Mesothelial cell of epicardium (in vitro differentiated cells): ENCODE measurements around the gene HDDC3. TPM values are rescaled to one million over a fixed set of nuclear protein-coding genes. Genes with fewer than 3 reads are reported as not detected.
A peak's percentile ranks its signal among the peaks of the same experiment; 100 is the strongest.
"Not testable (repeated sequence)": the region's sequence is repeated elsewhere in the genome, so short reads cannot be mapped to it uniquely, and the experiment has no call there.

Source experiments
- DNase-seq, 2 experiments: peaks; one replicate each; pipeline ENCODE4 v3.0.0; 2021; ENCODE audit warnings: low spot score in 2 of 2; ENCODE audit not compliant: unreplicated experiment in 2 of 2
- H3K27ac Mint-ChIP-seq: 2 replicates; pipeline ENCODE4 v1.8.0; 2021; ENCODE audit warnings: mixed read lengths
- H3K27me3 Mint-ChIP-seq: 2 replicates; pipeline ENCODE4 v1.8.0; 2021; ENCODE audit warnings: low read depth, mixed read lengths
- H3K36me3 Mint-ChIP-seq: 2 replicates; pipeline ENCODE4 v1.8.0; 2021; ENCODE audit warnings: mixed read lengths
- H3K4me1 Mint-ChIP-seq: 2 replicates; pipeline ENCODE4 v1.8.0; 2021; ENCODE audit warnings: mixed read lengths
- H3K4me3 Mint-ChIP-seq: 2 replicates; pipeline ENCODE4 v1.8.0; 2021; ENCODE audit warnings: mild to moderate bottlenecking, moderate library complexity, mixed read lengths
- H3K9me3 Mint-ChIP-seq: 2 replicates; pipeline ENCODE4 v1.8.0; 2021; ENCODE audit warnings: mixed read lengths
- total RNA-seq: library from RNA; stranded (reverse); gene quantifications from 3 replicates; pipeline ENCODE4 v1.2.1, GENCODE V29; 2021
- TF ChIP-seq, protein P1 (sequence below): fragments of 200-600 bp; sonication (generic); IDR thresholded peaks from one replicate; pipeline ENCODE4 v1.5.0; 2021; ENCODE audit warnings: antibody characterized with exemption; ENCODE audit not compliant: unreplicated experiment

HDDC3 gene
- total RNA-seq, 1 donor from 2014 or later = 11.9 TPM

DNA sequence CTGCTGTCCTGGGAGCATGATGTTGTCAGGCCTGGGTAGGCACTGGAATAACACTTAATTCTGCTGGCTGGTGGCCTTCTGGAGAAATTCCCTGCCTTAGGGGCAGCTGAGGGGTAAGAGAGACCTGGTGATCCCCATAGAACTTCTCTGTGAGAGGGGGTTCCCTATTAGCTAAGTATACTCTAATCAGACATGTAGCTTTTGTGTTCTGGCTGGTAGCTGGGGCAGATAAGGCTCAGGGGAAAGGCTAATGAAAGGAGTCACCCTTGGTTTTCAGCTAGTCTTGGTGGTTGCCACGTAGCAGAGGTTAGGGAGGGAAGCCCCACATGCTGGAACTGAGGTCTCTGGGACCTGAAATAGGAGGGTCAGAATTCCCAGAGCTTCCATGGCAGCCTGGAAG, 952 bp upstream of the HDDC3 start:
- H3K4me3 Mint-ChIP-seq = no peak overlapping the region
- no peak overlapping the region for H3K27ac Mint-ChIP-seq
- H3K27me3 Mint-ChIP-seq = no peaks in the 10 kb centered on the region
- H3K36me3 Mint-ChIP-seq = peaks cover 6% of the 10 kb centered on the region
- H3K9me3 Mint-ChIP-seq = no peaks in the 10 kb centered on the region
- DNase-seq = no peak
- H3K4me1 Mint-ChIP-seq = peaks cover 27% of the 10 kb centered on the region
- TF ChIP-seq, protein P1, sequence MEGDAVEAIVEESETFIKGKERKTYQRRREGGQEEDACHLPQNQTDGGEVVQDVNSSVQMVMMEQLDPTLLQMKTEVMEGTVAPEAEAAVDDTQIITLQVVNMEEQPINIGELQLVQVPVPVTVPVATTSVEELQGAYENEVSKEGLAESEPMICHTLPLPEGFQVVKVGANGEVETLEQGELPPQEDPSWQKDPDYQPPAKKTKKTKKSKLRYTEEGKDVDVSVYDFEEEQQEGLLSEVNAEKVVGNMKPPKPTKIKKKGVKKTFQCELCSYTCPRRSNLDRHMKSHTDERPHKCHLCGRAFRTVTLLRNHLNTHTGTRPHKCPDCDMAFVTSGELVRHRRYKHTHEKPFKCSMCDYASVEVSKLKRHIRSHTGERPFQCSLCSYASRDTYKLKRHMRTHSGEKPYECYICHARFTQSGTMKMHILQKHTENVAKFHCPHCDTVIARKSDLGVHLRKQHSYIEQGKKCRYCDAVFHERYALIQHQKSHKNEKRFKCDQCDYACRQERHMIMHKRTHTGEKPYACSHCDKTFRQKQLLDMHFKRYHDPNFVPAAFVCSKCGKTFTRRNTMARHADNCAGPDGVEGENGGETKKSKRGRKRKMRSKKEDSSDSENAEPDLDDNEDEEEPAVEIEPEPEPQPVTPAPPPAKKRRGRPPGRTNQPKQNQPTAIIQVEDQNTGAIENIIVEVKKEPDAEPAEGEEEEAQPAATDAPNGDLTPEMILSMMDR = no peak

DNA sequence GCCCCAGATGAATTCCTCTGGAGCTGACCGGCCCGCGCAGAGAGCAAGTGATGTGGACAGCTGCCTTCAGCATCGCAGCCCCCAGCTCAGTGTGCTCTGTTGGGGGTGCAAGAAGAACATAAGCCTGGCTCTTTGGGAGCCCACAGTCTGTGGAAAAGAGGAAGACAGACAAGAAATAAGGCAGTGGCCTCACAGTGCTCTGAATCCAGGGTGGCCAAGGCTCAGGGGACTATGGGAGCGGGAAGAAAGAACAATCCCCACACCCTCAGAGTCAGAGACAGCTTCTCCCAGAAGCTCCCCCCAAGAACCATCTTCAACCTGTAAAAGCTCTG, 277 bp upstream of the HDDC3 start:
- peak overlapping the region; percentile 93 for H3K4me3 Mint-ChIP-seq
- no peaks in the 10 kb centered on the region for H3K9me3 Mint-ChIP-seq
- H3K27me3 Mint-ChIP-seq = no peaks in the 10 kb centered on the region
- H3K36me3 Mint-ChIP-seq = peaks cover 5% of the 10 kb centered on the region
- peak overlapping the region; percentile 67 for H3K27ac Mint-ChIP-seq
- DNase-seq = no peak
- peaks cover 27% of the 10 kb centered on the region for H3K4me1 Mint-ChIP-seq
- TF ChIP-seq, protein P1 = no peak

DNA sequence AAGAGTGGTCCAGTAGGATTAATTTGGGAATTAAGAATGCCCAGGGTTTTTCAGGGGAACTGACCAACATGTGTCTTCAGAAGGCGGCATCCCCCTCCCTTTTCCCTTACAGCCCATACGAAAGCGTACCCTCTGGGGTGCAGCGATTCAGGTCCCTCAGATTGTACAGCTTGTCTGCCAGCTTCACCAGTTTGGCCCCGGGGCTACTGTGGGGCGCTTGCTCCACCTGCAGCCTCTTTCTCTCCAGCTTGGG, 848 bp downstream of the HDDC3 start:
- TF ChIP-seq, protein P1 = no peak
- peaks cover 2% of the 10 kb centered on the region for H3K36me3 Mint-ChIP-seq
- peak overlapping the region; percentile 93 for H3K4me3 Mint-ChIP-seq
- H3K9me3 Mint-ChIP-seq = no peaks in the 10 kb centered on the region
- no peak for DNase-seq
- peak overlapping the region; percentile 88 for H3K27ac Mint-ChIP-seq
- H3K4me1 Mint-ChIP-seq = peaks cover 24% of the 10 kb centered on the region
- no peaks in the 10 kb centered on the region for H3K27me3 Mint-ChIP-seq

DNA sequence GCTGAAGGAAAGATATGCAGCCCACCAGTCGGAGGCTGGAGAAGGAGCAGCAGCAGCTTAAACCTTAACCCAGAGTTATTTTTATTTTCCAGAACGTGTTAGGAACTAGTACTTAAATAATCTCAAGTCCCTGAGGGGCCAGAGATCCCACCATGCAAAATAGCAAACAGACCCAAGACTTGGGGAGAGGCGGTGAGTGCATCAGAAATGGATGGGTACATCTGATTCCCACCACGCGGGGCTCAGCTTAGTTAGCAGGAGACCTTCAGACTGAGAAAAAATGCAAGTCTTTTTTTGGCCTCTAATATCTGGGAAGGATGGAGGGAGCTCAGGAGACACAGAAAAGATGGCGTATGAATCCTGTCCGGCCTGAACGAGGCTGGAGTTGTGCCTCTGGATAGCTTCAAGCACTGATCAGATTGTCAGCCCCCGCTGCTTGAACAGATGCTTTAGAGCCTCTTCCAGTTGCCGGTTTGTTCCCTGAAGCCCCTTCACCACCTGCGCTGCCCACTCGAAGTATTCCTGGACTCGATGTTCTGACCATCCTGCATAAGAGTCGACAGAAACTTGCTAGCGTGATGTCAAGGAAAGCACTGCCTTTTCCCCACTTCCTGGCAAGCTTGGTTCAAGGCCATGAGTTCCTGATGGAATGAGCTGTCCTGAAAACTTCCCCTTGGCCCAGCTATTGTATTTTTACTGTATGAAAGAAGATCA, 1.3 kb downstream of the HDDC3 start:
- Mint-ChIP-seq H3K36me3 (no peaks in the 10 kb centered on the region), H3K4me3 (peak overlapping the region; percentile 93), H3K27me3 (no peaks in the 10 kb centered on the region), H3K27ac (peak overlapping the region; percentile 54), H3K9me3 (no peaks in the 10 kb centered on the region), H3K4me1 (peaks cover 19% of the 10 kb centered on the region)
- TF ChIP-seq, protein P1 = no peak
- no peak for DNase-seq

DNA sequence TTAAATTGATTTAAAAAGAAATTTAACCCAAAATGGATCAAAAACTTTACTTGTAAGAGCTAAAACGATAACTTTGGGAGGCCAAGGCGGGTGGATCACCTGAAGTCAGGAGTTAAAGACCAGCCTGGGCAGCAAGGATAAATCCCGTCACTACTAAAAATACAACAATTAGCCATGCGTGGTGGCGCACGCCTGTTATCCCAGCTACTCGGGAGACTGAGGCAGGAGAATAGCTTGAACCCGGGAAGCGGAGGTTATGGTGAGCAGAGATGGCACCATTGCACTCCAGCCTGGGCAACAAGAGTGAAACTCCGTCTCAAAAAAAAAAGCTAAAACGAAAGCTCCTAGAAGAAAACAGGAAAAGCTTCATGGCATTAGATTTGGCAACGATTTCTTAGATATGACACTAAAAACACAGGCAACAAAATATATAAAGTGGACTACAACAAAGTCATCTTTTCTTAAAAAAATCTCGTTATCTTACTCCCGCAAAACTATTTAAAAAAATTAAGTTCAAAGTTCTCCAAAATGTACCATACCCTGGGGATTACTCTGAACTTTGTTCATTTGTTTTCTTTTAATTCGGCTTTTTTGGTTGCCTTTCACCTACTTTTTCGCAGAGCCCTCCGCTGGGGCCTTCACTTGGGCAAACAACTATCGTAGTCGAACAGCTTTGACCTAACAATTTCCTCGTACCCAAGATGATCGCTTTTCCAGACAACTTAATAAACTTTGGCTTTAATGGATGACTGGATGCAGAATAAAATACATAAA, 2.9 kb downstream of the HDDC3 start:
- Mint-ChIP-seq H3K27me3 (no peaks in the 10 kb centered on the region), H3K4me1 (peaks cover 14% of the 10 kb centered on the region), H3K27ac (no peak overlapping the region)

DNA sequence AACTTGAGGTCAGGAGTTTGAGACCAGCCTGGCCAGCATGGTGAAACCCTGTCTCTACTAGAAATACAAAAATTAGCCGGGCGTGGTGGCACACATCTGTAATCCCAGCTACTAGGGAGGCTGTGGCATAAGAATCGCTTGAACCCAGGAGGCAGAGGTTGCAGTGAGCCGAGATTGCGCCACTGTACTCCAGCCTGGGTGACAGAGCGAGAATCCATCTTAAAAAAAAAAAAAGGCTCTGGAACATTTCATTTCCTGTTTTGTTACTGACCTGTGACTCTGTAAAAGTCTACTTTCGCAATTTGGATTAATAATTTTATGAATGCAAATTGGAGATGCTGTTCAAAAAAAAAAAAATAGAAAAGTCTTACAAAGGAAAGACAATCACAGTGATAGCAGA, 4.2 kb downstream of the HDDC3 start:
- not testable (repeated sequence) for H3K27ac Mint-ChIP-seq, H3K9me3 Mint-ChIP-seq, H3K4me1 Mint-ChIP-seq, H3K4me3 Mint-ChIP-seq, DNase-seq, H3K27me3 Mint-ChIP-seq, H3K36me3 Mint-ChIP-seq

More for the DNA sequence above, 2.9 kb downstream of the HDDC3 start:
- DNase-seq = no peak
- no peak overlapping the region for H3K4me3 Mint-ChIP-seq
- TF ChIP-seq, protein P1 = no peak
- H3K36me3 Mint-ChIP-seq = no peaks in the 10 kb centered on the region
- H3K9me3 Mint-ChIP-seq = no peaks in the 10 kb centered on the region

DNA sequence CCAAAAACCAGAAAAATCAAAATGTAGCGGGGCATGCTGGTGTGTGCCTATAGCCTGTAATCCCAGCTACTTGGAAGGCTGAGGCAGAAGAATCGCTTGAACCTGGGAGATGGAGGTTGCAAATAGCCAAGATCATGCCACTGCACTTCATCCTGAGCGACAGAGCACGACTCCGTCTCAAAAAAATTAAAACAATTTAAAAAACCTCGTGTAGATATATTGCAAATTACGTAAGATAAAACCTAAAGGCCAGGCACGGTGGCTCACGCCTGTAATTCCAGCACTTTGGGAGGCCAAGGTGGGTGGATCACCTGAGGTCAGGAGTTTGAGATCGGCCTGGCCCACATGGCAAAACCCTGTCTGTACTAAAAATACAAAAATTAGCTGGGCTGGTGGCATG, 5.6 kb downstream of the HDDC3 start:
- not testable (repeated sequence) for H3K27ac Mint-ChIP-seq, H3K27me3 Mint-ChIP-seq, H3K4me1 Mint-ChIP-seq, H3K36me3 Mint-ChIP-seq, H3K4me3 Mint-ChIP-seq, DNase-seq, H3K9me3 Mint-ChIP-seq
